ENCODE measurements around the gene CALHM4.

Gene CALHM4, protein sequence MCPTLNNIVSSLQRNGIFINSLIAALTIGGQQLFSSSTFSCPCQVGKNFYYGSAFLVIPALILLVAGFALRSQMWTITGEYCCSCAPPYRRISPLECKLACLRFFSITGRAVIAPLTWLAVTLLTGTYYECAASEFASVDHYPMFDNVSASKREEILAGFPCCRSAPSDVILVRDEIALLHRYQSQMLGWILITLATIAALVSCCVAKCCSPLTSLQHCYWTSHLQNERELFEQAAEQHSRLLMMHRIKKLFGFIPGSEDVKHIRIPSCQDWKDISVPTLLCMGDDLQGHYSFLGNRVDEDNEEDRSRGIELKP

DNA sequence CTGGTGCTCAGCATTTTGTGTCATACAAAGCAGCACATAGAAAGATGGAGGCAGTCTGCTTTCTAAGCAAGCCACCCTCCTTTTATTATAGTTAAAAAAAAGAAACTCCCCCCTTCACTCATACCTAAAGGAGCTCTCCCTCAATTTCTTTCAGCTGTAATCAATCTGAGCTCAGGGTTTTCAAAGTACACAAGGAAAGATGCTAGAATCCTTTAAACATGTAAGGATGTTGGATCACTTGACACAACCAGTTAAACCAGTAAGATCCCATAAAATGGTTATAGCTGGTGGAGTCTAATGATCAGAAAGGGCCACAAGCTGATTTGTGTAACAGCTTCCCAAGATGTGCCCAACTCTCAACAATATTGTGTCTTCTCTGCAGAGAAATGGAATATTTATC lies at the start of gene CALHM4:
TSS of gene CALHM4 (plus strand) at position 301 of the 400 bp plus-strand sequence. CDS start at position 344, 43 bp downstream.
- no peak for DNase-seq

- DNase-seq, result no peak
These were observed 46.2 kb upstream of the CALHM4 start for GRCh38 chr6:116507324-116507723.

DNA sequence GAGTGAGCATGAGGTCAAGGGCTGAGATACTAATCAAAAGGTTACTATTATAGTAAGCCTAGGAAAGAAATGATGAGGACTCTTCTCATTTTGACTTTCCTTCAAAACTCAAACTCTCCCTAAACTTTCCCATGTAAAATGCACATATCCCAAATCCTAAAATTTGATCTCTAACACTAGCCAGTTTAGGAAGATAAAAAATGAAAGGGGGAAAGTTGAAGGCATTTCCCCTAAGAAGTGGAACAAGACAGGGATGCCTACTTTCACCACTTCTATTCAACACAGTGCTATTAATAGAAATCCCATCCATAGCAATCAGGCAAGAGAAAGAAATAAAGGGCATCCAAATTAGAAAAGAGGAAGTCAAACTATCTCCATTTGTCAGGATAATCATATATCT lies 45.0 kb upstream of the CALHM4 start:
- no peak for DNase-seq

DNA sequence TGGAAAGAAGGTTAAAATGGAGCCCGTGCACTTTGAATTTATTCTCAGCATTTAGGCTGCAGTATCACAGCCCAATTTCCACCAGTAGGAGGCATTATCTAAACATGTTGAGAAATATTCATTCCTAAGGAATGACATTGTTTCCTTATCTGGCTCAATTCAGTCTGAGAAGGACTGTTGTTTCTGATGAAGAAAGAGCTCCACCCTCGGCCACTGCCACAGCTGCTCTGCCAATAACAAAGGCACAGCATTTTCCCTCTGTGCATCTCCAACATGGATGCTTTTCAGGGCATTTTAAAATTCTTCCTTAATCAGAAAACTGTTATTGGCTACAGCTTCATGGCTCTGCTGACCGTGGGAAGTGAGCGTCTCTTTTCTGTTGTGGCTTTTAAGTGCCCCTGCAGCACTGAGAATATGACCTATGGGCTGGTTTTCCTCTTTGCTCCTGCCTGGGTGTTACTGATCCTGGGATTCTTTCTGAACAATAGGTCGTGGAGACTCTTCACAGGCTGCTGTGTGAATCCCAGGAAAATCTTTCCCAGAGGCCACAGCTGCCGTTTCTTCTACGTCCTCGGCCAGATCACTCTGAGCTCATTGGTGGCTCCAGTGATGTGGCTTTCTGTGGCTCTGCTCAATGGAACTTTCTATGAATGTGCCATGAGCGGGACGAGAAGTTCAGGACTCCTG lies 42.0 kb upstream of the CALHM4 start, which contains the start of gene CALHM5:
TSS of gene CALHM5 (plus strand) at position 216 of the 687 bp plus-strand sequence. CDS start at position 274, 58 bp downstream.
- DNase-seq, result no peak

DNA sequence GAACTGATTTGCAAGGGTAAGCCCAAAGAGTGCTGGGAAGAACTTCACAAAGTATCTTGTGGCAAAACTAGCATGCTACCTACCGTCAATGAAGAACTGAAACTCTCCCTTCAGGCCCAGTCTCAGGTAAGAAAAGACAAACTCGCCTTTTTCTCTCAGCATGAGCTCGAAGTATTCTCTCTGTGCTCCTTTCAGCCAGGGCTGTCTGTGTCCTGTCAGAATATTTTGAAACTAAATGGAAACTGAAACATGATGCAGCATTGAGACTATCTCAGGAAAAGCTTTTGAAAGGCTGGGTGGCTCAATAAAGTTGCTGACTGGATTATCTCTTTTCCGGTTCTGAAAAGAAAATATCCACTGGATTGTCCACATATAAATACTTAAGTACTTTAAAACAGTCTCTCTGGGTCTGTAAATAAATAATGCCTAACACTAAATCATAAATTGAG lies 41.4 kb upstream of the CALHM4 start:
- DNase-seq, result no peak

GRCh38 chr6:116512734-116513133 lies 40.8 kb upstream of the CALHM4 start:
- DNase-seq, result no peak

DNA sequence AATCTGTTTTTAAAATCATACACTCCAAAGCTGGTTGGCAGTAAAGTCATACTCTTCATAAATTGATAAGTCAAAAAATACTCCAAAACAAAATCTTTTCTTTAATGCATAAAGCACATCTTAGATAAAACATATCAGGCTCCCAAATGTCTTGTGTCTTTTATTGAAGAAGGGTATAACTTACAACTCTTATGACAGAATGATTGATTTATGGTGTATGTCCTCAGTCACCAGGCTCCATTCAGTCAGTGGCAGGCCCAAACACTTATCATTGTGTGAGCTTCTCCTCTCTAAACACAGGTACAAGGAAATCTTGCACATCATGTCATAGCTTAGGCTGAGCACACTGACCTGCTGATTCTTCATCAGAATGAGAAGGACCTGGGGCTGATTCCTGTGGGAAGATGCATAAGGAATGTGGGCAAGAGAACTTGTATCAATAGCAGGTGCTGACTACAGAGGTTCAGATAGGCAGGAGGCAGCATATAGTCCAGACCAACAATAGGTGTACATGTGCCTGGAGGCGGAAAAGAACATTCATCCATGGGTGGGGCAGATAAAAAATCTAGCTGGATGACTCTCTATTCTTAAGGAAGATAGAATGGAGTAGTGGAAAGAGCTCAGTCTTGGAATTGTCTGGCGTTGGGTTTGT lies 40.2 kb upstream of the CALHM4 start:
- DNase-seq, result no peak

GRCh38 chr6:116514111-116514510 lies 39.4 kb upstream of the CALHM4 start:
- no peak for DNase-seq

DNA sequence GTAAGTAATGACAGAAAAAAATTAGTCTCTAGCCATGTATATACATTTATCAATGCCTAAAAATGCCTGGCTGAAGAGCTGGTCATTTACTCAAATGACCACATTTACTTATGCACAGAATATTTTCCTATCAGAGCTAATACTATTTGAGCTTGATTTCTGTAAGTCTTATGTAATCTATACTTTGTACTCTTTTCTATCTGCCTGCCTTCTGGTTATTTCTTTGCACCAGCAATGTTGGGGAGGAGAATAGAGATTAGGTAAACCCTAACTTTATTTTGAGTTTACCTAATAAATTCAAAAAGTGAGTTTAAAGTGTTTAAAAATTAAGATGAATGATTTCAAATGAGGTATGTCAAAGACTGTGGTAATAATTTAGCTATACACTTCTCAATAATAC lies 38.4 kb upstream of the CALHM4 start:
- DNase-seq, result no peak

- DNase-seq, result no peak
These were observed 34.8 kb upstream of the CALHM4 start for GRCh38 chr6:116518621-116519368.

DNA sequence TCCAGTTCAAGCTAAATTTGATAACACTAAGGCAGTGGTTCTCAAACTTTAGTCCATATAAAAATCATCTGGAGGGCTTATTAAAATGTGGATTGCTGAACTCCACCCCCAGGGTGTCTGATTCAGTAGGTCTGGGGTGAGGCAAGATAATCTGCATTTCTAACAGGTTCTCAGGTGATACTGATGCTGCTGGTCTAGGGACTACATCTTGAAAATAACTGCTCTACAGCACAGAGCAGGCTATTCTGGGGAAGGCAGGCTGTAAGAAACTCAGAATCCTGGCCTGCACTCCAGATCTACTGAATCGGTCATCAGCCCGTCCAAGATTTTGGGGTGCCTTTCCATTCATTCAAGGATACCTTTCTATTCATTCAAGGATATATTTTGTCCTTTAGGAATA lies 30.7 kb upstream of the CALHM4 start:
- no peak for DNase-seq

GRCh38 chr6:116524236-116524635 lies 29.3 kb upstream of the CALHM4 start:
- no peak for DNase-seq

GRCh38 chr6:116528133-116528532 lies 25.4 kb upstream of the CALHM4 start:
- DNase-seq, result no peak

GRCh38 chr6:116528780-116529179 lies 24.8 kb upstream of the CALHM4 start:
- DNase-seq, result no peak

DNA sequence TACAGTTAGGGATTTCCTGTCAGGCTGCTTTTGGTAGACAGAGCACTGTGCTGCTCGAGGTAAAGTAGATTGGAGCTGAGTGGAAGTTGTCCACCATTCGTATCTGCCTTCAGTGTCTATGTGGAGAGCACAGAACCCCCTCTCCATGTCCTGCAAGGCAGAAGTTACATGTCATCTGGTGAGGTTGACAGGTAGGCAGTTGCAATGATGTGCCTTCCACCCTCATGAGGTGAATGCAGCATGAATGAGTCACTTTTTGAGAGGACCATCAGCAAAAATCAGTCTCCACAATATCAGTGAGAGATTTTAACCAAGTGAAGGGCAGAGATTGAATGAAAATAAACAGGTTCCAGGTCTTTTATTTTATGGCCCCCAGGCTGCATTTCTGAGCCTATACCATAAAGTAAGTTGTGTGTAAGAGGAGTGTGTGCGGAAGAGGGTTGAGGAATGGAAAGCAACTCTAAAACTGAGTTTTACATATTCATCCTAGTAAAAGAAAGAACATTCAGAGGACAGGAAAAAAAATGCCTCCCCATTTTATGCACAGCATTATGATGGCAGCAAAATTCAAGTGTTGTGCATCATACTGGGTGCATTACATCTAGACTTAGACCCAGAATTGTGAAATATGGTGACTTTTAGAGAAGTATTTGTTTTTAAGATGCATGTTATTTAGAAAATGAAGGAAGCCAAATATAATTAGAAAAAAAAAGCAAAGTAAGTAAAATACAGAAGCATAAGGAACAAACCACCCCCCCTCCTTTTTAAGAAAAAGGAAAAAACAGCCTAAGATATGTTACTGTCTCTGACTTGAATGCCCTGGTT lies 23.9 kb upstream of the CALHM4 start:
- no peak for DNase-seq

GRCh38 chr6:116530436-116530835 lies 23.1 kb upstream of the CALHM4 start:
- DNase-seq, result no peak

DNA sequence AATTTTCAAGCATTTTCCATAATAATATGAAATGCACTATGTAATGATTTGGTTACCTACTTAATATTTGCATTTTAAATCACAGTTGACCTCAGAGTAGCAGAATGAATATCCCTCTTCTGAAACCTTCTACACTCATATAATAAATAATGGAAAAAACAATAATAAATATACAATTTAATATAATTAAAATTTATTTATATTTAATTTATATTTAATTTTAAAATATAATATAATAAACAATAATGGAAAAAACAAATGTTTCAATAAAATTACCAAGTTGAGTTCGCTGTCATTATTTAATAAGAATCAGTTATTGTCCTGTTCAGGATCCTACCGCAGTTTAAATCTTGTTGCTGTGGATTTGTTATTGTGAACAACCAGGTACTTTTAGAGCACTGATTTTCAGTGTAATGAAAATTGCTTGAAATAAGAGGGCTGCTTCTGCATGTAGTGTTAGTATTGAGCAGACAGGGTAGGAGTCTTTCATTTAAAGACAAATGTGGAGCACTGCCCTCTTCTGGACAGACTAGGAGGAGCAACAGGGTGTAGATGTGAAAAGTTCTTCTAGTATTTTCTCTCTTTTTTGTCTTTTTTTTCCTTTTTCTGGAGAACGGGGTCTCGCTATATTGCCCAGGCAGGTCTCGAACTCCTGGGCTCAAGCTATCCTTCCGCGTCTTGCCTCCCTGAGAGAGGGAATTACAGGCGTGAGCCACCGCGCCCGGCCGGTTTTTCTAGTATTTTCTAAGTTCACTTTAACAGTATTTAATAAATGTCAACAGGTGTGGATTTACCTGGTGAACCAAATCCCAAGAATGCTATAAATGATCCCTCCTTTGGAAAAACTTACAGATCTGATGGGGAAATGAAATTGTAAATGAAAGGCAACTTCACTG lies 21.6 kb upstream of the CALHM4 start:
- DNase-seq, result peak; percentile 46

DNA sequence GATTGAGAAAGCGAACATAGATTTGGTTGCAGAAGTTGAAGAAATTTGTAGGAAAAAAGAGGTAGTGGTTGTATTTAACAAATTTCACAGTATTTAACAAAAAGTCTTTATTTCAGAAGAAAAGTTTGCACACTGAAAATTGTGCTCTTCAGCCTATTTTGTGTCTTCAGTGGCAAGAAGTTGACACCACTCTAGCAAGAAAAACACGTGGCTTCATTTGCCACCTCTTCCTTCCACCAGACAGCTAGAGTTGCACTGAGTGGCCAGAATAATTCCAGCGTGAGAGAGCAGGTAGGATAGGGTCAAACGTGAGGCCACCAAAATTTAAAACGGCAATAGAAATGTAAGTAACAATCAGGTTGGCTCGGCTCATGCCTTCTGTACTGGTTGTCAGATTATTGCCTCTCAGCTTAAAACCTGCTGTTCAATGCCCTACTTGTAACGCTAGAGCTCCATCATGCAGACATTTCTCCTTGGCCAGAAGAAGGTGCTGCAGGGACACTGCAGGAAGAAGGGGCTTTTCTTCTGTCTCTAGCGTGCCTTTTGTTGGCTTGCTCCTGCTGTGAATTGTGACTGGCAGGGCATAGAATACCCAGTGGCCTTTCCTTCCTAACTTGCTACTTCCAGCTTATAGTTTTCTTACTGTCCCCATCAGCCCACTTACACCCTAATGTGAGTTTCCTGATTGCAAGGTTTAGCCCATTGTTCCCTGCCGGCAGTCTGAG lies 20.2 kb upstream of the CALHM4 start:
- no peak for DNase-seq

- no peak for DNase-seq
These were observed 18.4 kb upstream of the CALHM4 start for GRCh38 chr6:116535109-116535508.

GRCh38 chr6:116536216-116536621 lies 17.3 kb upstream of the CALHM4 start:
- no peak for DNase-seq
